ENCODE results near the gene MDK. TPM values are rescaled to one million over a fixed set of nuclear protein-coding genes. Genes with fewer than 3 reads are reported as not detected.
"Not testable (repeated sequence)": the region's sequence is repeated elsewhere in the genome, so short reads cannot be mapped to it uniquely, and the experiment has no call there.

MDK gene
- total RNA-seq, 1 experiment from 2014 or later: 252 TPM

GRCh38 chr11:46369458-46370152 lies 11.9 kb upstream of the MDK start:
- H3K4me1 ChIP-seq (ENCODE audit: control insufficient read depth, insufficient read depth, low read length): peaks cover 28% of the 10 kb centered on the region
- intact Hi-C loops (cut with micrococcal nuclease; ENCODE audit: unreplicated experiment): no loop called here
- ATAC-seq: peak; percentile 78
- H3K4me3 ChIP-seq (ENCODE audit: low read depth in 2 of 2, low read length in 2 of 2): no peak overlapping the region
- TF ChIP-seq POLR2AphosphoS5 (IDR thresholded peaks at IDR 0.05; ENCODE audit: low read depth, low read length) (0 out of 2 replicates have a peak, but pooled peaks have one; percentile 25), SIN3A (IDR thresholded peaks at IDR 0.05; ENCODE audit: borderline replicate concordance, insufficient read depth, low read depth, low read length) (no peak), TCF7L2 (IDR thresholded peaks at IDR 0.05; ENCODE audit: low read depth, low read length) (no peak)
- TF ChIP-seq, protein P1, sequence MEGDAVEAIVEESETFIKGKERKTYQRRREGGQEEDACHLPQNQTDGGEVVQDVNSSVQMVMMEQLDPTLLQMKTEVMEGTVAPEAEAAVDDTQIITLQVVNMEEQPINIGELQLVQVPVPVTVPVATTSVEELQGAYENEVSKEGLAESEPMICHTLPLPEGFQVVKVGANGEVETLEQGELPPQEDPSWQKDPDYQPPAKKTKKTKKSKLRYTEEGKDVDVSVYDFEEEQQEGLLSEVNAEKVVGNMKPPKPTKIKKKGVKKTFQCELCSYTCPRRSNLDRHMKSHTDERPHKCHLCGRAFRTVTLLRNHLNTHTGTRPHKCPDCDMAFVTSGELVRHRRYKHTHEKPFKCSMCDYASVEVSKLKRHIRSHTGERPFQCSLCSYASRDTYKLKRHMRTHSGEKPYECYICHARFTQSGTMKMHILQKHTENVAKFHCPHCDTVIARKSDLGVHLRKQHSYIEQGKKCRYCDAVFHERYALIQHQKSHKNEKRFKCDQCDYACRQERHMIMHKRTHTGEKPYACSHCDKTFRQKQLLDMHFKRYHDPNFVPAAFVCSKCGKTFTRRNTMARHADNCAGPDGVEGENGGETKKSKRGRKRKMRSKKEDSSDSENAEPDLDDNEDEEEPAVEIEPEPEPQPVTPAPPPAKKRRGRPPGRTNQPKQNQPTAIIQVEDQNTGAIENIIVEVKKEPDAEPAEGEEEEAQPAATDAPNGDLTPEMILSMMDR (IDR thresholded peaks at IDR 0.05): peak; percentile 96
- TF ChIP-seq, protein P2, sequence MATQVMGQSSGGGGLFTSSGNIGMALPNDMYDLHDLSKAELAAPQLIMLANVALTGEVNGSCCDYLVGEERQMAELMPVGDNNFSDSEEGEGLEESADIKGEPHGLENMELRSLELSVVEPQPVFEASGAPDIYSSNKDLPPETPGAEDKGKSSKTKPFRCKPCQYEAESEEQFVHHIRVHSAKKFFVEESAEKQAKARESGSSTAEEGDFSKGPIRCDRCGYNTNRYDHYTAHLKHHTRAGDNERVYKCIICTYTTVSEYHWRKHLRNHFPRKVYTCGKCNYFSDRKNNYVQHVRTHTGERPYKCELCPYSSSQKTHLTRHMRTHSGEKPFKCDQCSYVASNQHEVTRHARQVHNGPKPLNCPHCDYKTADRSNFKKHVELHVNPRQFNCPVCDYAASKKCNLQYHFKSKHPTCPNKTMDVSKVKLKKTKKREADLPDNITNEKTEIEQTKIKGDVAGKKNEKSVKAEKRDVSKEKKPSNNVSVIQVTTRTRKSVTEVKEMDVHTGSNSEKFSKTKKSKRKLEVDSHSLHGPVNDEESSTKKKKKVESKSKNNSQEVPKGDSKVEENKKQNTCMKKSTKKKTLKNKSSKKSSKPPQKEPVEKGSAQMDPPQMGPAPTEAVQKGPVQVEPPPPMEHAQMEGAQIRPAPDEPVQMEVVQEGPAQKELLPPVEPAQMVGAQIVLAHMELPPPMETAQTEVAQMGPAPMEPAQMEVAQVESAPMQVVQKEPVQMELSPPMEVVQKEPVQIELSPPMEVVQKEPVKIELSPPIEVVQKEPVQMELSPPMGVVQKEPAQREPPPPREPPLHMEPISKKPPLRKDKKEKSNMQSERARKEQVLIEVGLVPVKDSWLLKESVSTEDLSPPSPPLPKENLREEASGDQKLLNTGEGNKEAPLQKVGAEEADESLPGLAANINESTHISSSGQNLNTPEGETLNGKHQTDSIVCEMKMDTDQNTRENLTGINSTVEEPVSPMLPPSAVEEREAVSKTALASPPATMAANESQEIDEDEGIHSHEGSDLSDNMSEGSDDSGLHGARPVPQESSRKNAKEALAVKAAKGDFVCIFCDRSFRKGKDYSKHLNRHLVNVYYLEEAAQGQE (IDR thresholded peaks at IDR 0.05; ENCODE audit: insufficient read depth in 1 of 2, low read depth in 2 of 2, low read length in 1 of 2): no peak
- no peak for DNase-seq (ENCODE audit: low read depth, low spot score)
- H3K27me3 ChIP-seq (ENCODE audit: control insufficient read depth, insufficient read depth, low read length): no peaks in the 10 kb centered on the region
- no TSS peak for BruUV-seq (replicated peaks)
- no peak overlapping the region for H3K27ac ChIP-seq (ENCODE audit: low read length)
- in situ Hi-C loops (cut with HindIII; ENCODE audit: low pct_unique_long_range_greater_than_20kb, low sequenced_read_pairs): no loop called here
- ChIA-PET POLR2A (no interaction called here), CTCF (interaction anchor here (0.6 to 0.8 kb wide), 2 partner anchors 9 to 21 kb away, joined by 3 to 5 read pairs; no protein-coding TSS in a partner anchor)
- H3K36me3 ChIP-seq (ENCODE audit: control insufficient read depth, insufficient read depth, low read length): peaks cover 4% of the 10 kb centered on the region; the same call in 1 of the 2 replicates
- H3K9me3 ChIP-seq (ENCODE audit: control insufficient read depth, insufficient read depth, low read depth, low read length): no peaks in the 10 kb centered on the region

DNA sequence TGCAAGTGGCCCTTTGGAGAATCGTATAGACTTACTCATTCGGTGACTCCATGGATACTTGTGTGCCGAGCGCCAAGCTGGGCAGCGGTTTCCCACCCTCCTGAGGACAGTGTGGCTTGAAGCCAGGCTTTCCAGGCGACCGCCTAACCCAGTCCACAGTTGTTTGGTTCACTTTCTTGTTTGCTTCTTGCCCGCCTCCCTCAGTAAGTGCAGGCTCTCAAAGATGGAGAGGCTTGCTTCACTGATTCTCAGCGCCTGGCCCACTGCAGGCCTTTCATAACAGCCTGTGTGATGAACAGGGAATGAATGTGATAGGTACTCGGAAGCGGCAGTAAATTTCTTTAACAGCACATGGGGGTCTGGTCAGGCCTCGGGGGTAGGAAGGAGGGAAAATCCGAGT lies 11.2 kb upstream of the MDK start:
- CTCF ChIA-PET: interaction anchor here (0.6 kb wide), 1 partner anchor 10 kb away, joined by 3 read pairs; no protein-coding TSS in a partner anchor
- Histone ChIP-seq H3K4me3 (ENCODE audit: low read depth in 2 of 2, low read length in 2 of 2) (no peak overlapping the region), H3K4me1 (ENCODE audit: control insufficient read depth, insufficient read depth, low read length) (peaks cover 21% of the 10 kb centered on the region), H3K27me3 (ENCODE audit: control insufficient read depth, insufficient read depth, low read length) (no peaks in the 10 kb centered on the region), H3K9me3 (ENCODE audit: control insufficient read depth, insufficient read depth, low read depth, low read length) (no peaks in the 10 kb centered on the region), H3K36me3 (ENCODE audit: control insufficient read depth, insufficient read depth, low read length) (peaks cover 4% of the 10 kb centered on the region; the same call in 1 of the 2 replicates), H3K27ac (ENCODE audit: low read length) (no peak overlapping the region)
- DNase-seq (ENCODE audit: low read depth, low spot score): no peak
- no peak for ATAC-seq
- TF ChIP-seq TCF7L2 (IDR thresholded peaks at IDR 0.05; ENCODE audit: low read depth, low read length) (no peak), SIN3A (IDR thresholded peaks at IDR 0.05; ENCODE audit: borderline replicate concordance, insufficient read depth, low read depth, low read length) (no peak), POLR2AphosphoS5 (IDR thresholded peaks at IDR 0.05; ENCODE audit: low read depth, low read length) (no peak)
- TF ChIP-seq, protein P1 (IDR thresholded peaks at IDR 0.05): no peak
- TF ChIP-seq, protein P2 (IDR thresholded peaks at IDR 0.05; ENCODE audit: insufficient read depth in 1 of 2, low read depth in 2 of 2, low read length in 1 of 2): no peak
- POLR2A ChIA-PET: no interaction called here
- BruUV-seq (replicated peaks): no TSS peak
- intact Hi-C loops (cut with micrococcal nuclease; ENCODE audit: unreplicated experiment) (no loop called here), in situ Hi-C loops (cut with HindIII; ENCODE audit: low pct_unique_long_range_greater_than_20kb, low sequenced_read_pairs) (no loop called here)

- POLR2A ChIA-PET; CTCF ChIA-PET; ATAC-seq; DNase-seq (ENCODE audit: low read depth, low spot score); H3K4me3 ChIP-seq (ENCODE audit: low read depth in 2 of 2, low read length in 2 of 2); H3K9me3 ChIP-seq (ENCODE audit: control insufficient read depth, insufficient read depth, low read depth, low read length); H3K27ac ChIP-seq (ENCODE audit: low read length); in situ Hi-C loops (cut with HindIII; ENCODE audit: low pct_unique_long_range_greater_than_20kb, low sequenced_read_pairs); H3K36me3 ChIP-seq (ENCODE audit: control insufficient read depth, insufficient read depth, low read length); intact Hi-C loops (cut with micrococcal nuclease; ENCODE audit: unreplicated experiment); BruUV-seq (replicated peaks); H3K27me3 ChIP-seq (ENCODE audit: control insufficient read depth, insufficient read depth, low read length): not testable (repeated sequence)
- peaks cover 11% of the 10 kb centered on the region for H3K4me1 ChIP-seq (ENCODE audit: control insufficient read depth, insufficient read depth, low read length)
Observed at GRCh38 chr11:46371262-46371661, 10.2 kb upstream of the MDK start.

All from Panc1 (cell line).